Hepatocyte (in vitro differentiated cells): Measurements from ENCODE around the gene CREG1. TPM values are rescaled to one million over a fixed set of nuclear protein-coding genes. Genes with fewer than 3 reads are reported as not detected.

ENCODE experiments used
- DNase-seq: peaks from one replicate; pipeline ENCODE4 v3.0.0-alpha.2; 2016; ENCODE audit warnings: low spot score
- H2AFZ ChIP-seq: fragments of 200-600 bp; sonication (generic); 2 replicates; pipeline ENCODE4 v1.6.0; 2016; ENCODE audit warnings: antibody characterized with exemption, mild to moderate bottlenecking
- H3K27ac ChIP-seq: fragments of 200-600 bp; sonication (generic); 2 replicates; pipeline ENCODE4 v1.5.1; 2016; ENCODE audit warnings: mild to moderate bottlenecking
- H3K27me3 ChIP-seq: fragments of 200-600 bp; sonication (generic); 2 replicates; pipeline ENCODE4 v1.6.1; 2016
- H3K36me3 ChIP-seq: fragments of 200-600 bp; sonication (generic); replicated peaks from 2 replicates; pipeline ENCODE4 v1.5.1; 2016; ENCODE audit warnings: low read depth; ENCODE audit not compliant: insufficient read depth
- H3K4me1 ChIP-seq: fragments of 200-600 bp; sonication (generic); 2 replicates; pipeline ENCODE4 v1.5.1; 2016; ENCODE audit warnings: mild to moderate bottlenecking, moderate library complexity; ENCODE audit not compliant: insufficient read depth
- H3K4me2 ChIP-seq: fragments of 200-600 bp; sonication (generic); 2 replicates; pipeline ENCODE4 v1.6.0; 2016
- H3K4me3 ChIP-seq: fragments of 200-600 bp; sonication (generic); 2 replicates; pipeline ENCODE4 v1.5.1; 2016; ENCODE audit warnings: mild to moderate bottlenecking
- H3K79me2 ChIP-seq: fragments of 200-600 bp; sonication (generic); 2 replicates; pipeline ENCODE4 v1.6.0; 2017; ENCODE audit warnings: mild to moderate bottlenecking
- H3K9me2 ChIP-seq: fragments of 200-600 bp; sonication (generic); replicated peaks from 2 replicates; pipeline ENCODE4 v1.6.0; 2017; ENCODE audit warnings: mild to moderate bottlenecking; ENCODE audit not compliant: insufficient read depth
- H3K9me3 ChIP-seq: fragments of 200-600 bp; sonication (generic); 2 replicates; pipeline ENCODE4 v1.5.1; 2016; ENCODE audit warnings: low read depth, mild to moderate bottlenecking
- H4K20me1 ChIP-seq: fragments of 200-600 bp; sonication (generic); 2 replicates; pipeline ENCODE4 v1.6.0; 2016; ENCODE audit warnings: mild to moderate bottlenecking; ENCODE audit not compliant: insufficient read depth, poor library complexity, severe bottlenecking
- CTCF ChIP-seq: fragments of 200-600 bp; sonication (generic); IDR thresholded peaks from 2 replicates; pipeline ENCODE4 v1.5.1; 2016; ENCODE audit warnings: antibody characterized with exemption, mild to moderate bottlenecking; ENCODE audit not compliant: poor library complexity
- EZH2 ChIP-seq: fragments of 200-600 bp; sonication (generic); IDR thresholded peaks from 2 replicates; pipeline ENCODE4 v1.6.1; 2016; ENCODE audit warnings: antibody characterized with exemption, mild to moderate bottlenecking, borderline replicate concordance
- EZH2phosphoT487 ChIP-seq: fragments of 200-600 bp; sonication (generic); IDR thresholded peaks from one replicate; pipeline ENCODE4 v1.6.1; 2018; ENCODE audit warnings: antibody characterized with exemption, mild to moderate bottlenecking, low read depth, moderate library complexity; ENCODE audit not compliant: unreplicated experiment, severe bottlenecking
- WGBS: methylation state at CpG from one replicate; pipeline ENCODE4 v1.1.6; 2016; ENCODE audit warnings: low lambda C conversion rate; ENCODE audit errors: missing lambda C conversion rate; 5-methylcytosine and 5-hydroxymethylcytosine counted together
- polyA plus RNA-seq: library from polyadenylated mRNA; unstranded; fragments of >200 nt; fragmentation: Nextera tagmentation; extraction: Ambion mirVana; gene quantifications from 2 replicates; pipeline ENCODE4 v1.2.1, GENCODE V29; 2016
- total RNA-seq: library from RNA; depleted of rRNA; stranded (reverse); fragments of >200 nt; gene quantifications from 2 replicates; pipeline ENCODE4 v1.2.3, GENCODE V29; 2014

CREG1 gene
- total and polyA plus RNA-seq, 2 experiments from 2014 or later, result 135 to 183 TPM

- no peaks in the 10 kb centered on the region for H3K9me3 ChIP-seq
- H2AFZ ChIP-seq, result no peak overlapping the region
- peaks cover 6% of the 10 kb centered on the region for H3K4me1 ChIP-seq
- peaks cover 41% of the 10 kb centered on the region for H3K79me2 ChIP-seq
- no peaks in the 10 kb centered on the region for H4K20me1 ChIP-seq
- H3K36me3 ChIP-seq, result no peaks in the 10 kb centered on the region
- H3K27ac ChIP-seq, result peak overlapping the region; percentile 62
- TF ChIP-seq EZH2phosphoT487 (no peak), CTCF (no peak), EZH2 (no peak)
- no peaks in the 10 kb centered on the region for H3K27me3 ChIP-seq
- WGBS, result 80% methylated on average over 5 of the region's 5 CpGs
- no peaks in the 10 kb centered on the region for H3K9me2 ChIP-seq
- no peak overlapping the region for H3K4me3 ChIP-seq
- DNase-seq, result no peak
- H3K4me2 ChIP-seq, result peak overlapping the region; percentile 5
These were observed 5.3 kb downstream of the CREG1 start for GRCh38 chr1:167548059-167548932.

GRCh38 chr1:167546935-167547334, 6.6 kb downstream of the CREG1 start:
- Histone ChIP-seq H3K4me3 (no peak overlapping the region), H3K9me2 (no peaks in the 10 kb centered on the region), H3K9me3 (no peaks in the 10 kb centered on the region), H4K20me1 (no peaks in the 10 kb centered on the region), H3K4me1 (peaks cover 6% of the 10 kb centered on the region), H3K27ac (no peak overlapping the region), H3K79me2 (peaks cover 33% of the 10 kb centered on the region), H3K27me3 (no peaks in the 10 kb centered on the region), H3K4me2 (no peak overlapping the region), H2AFZ (no peak overlapping the region), H3K36me3 (no peaks in the 10 kb centered on the region)
- WGBS, result 74% methylated on average over 1 of the region's 1 CpG
- TF ChIP-seq EZH2, result no peak
- TF ChIP-seq EZH2phosphoT487, result no peak
- DNase-seq, result no peak

- Histone ChIP-seq H3K4me3 (no peak overlapping the region), H3K4me2 (no peak overlapping the region), H3K36me3 (no peaks in the 10 kb centered on the region), H3K27ac (no peak overlapping the region), H4K20me1 (no peaks in the 10 kb centered on the region), H3K79me2 (peaks cover 17% of the 10 kb centered on the region), H2AFZ (no peak overlapping the region), H3K4me1 (peaks cover 6% of the 10 kb centered on the region), H3K27me3 (no peaks in the 10 kb centered on the region), H3K9me2 (no peaks in the 10 kb centered on the region), H3K9me3 (no peaks in the 10 kb centered on the region)
- 71% methylated on average over 4 of the region's 4 CpGs for WGBS
- TF ChIP-seq EZH2 (no peak), EZH2phosphoT487 (no peak), CTCF (no peak)
- no peak for DNase-seq
These were observed 8.2 kb downstream of the CREG1 start for GRCh38 chr1:167545349-167545748.

GRCh38 chr1:167544447-167545093, 9.0 kb downstream of the CREG1 start:
- H3K27me3 ChIP-seq, result no peaks in the 10 kb centered on the region
- no peak overlapping the region for H3K27ac ChIP-seq
- H2AFZ ChIP-seq, result no peak overlapping the region
- peaks cover 10% of the 10 kb centered on the region for H3K79me2 ChIP-seq
- DNase-seq, result no peak
- no peaks in the 10 kb centered on the region for H3K9me3 ChIP-seq
- H3K4me1 ChIP-seq, result peaks cover 6% of the 10 kb centered on the region
- H3K9me2 ChIP-seq, result no peaks in the 10 kb centered on the region
- H3K4me2 ChIP-seq, result no peak overlapping the region
- H3K36me3 ChIP-seq, result no peaks in the 10 kb centered on the region
- 86% methylated on average over 3 of the region's 3 CpGs for WGBS
- no peaks in the 10 kb centered on the region for H4K20me1 ChIP-seq
- TF ChIP-seq EZH2 (no peak), EZH2phosphoT487 (no peak), CTCF (no peak)
- H3K4me3 ChIP-seq, result no peak overlapping the region
